Measurements from ENCODE around the gene ZC3HAV1L.
"Not testable (repeated sequence)": the region's sequence is repeated elsewhere in the genome, so short reads cannot be mapped to it uniquely, and the experiment has no call there.

ZC3HAV1L gene, protein sequence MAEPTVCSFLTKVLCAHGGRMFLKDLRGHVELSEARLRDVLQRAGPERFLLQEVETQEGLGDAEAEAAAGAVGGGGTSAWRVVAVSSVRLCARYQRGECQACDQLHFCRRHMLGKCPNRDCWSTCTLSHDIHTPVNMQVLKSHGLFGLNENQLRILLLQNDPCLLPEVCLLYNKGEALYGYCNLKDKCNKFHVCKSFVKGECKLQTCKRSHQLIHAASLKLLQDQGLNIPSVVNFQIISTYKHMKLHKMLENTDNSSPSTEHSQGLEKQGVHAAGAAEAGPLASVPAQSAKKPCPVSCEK

GRCh38 chr7:139035586-139036353 lies at the start of gene ZC3HAV1L:
Gene ZC3HAV1L, minus strand, starts transcription at chr7:139036042. Its CDS starts 25 bp downstream, at chr7:139036017.
- peak within 1 kb of the TSS; percentile 39 for H3K27ac ChIP-seq
- no peak for DNase-seq (ENCODE audit: low read depth, low spot score)

DNA sequence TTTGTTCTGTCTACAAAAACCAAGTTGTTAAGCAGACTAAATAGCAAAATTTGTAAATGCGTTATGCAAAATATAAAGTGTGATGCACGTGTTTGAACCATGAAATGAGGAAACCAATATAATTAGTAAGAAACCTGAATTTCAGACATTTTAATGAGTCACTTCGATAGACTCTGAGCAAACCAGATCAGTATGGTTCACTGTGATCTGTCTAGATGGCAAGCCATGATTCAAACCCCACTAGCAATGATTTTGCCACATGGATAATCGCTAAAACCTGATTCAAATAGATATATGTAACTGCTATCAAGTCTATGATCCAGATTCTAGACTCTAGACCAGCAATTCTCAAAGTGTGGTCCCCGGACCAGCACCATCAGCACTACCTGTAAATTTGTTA lies 48.9 kb upstream of the ZC3HAV1L start:
- DNase-seq (ENCODE audit: low read depth, low spot score) = no peak
- H3K27ac ChIP-seq = no peak overlapping the region

GRCh38 chr7:139081584-139081983 lies 45.7 kb upstream of the ZC3HAV1L start:
- H3K27ac ChIP-seq = no peak overlapping the region
- no peak for DNase-seq (ENCODE audit: low read depth, low spot score)

- DNase-seq (ENCODE audit: low read depth, low spot score) = no peak
- no peak overlapping the region for H3K27ac ChIP-seq
Measured at GRCh38 chr7:139080905-139081304, 45.1 kb upstream of the ZC3HAV1L start.

GRCh38 chr7:139079861-139080260 lies 44.0 kb upstream of the ZC3HAV1L start:
- no peak overlapping the region for H3K27ac ChIP-seq
- no peak for DNase-seq (ENCODE audit: low read depth, low spot score)

GRCh38 chr7:139078911-139079310 lies 43.1 kb upstream of the ZC3HAV1L start:
- H3K27ac ChIP-seq = peak overlapping the region; percentile 17
- no peak for DNase-seq (ENCODE audit: low read depth, low spot score)

- H3K27ac ChIP-seq = peak overlapping the region; percentile 17
- DNase-seq (ENCODE audit: low read depth, low spot score) = no peak
Measured at GRCh38 chr7:139078399-139078798, 42.6 kb upstream of the ZC3HAV1L start.

DNA sequence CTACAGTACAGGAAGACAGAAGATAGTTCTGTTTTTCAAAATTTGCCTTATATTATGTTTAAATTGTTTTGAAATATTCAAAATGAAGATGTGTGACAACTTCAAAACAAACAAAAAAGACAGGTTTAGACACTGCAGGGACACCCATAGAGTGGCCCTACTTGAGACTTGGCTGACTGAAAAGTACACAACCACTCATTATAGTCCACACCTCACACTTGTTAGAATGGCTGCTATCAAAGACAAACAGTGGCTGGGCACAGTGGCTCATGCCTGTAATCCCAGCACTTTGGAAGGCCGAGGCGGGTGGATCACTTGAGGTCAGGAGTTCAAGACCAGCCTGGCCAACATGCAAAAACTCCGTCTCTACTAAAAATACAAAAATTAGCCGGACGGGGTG lies 41.9 kb upstream of the ZC3HAV1L start:
- not testable (repeated sequence) for H3K27ac ChIP-seq; DNase-seq (ENCODE audit: low read depth, low spot score)

GRCh38 chr7:139075871-139076686 lies 40.2 kb upstream of the ZC3HAV1L start:
- H3K27ac ChIP-seq = peak overlapping the region; percentile 56
- DNase-seq (ENCODE audit: low read depth, low spot score) = no peak

DNA sequence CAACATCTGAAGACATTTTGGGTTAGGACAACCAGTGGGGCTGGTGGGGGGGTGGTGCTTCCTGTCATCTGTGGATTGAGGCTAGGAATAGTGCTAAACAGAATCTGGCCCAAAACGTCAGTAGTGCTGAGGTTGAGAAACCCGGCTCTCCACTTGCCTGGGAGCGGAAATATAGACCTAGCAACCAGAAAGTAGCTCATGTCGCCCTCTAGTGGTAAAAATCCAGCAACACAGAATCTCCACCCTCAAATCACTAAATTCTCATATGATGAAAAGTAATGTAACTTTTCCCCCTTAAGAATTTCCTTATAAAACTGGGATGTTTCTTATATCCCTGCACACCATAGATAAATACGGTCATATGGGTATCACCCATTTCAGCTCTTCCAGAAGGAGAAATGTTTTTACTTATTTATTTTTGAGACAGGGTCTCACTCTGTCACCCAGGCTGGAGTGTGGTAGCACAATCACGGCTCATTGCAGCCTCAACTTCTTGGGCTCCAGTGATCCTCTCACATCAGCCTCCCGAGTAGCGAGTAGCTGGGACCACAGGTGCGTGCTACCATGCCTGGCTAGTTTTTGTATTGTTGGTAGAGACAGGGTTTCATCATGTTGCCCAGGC lies 39.3 kb upstream of the ZC3HAV1L start:
- no peak for DNase-seq (ENCODE audit: low read depth, low spot score)
- H3K27ac ChIP-seq = peak overlapping the region; percentile 56

DNA sequence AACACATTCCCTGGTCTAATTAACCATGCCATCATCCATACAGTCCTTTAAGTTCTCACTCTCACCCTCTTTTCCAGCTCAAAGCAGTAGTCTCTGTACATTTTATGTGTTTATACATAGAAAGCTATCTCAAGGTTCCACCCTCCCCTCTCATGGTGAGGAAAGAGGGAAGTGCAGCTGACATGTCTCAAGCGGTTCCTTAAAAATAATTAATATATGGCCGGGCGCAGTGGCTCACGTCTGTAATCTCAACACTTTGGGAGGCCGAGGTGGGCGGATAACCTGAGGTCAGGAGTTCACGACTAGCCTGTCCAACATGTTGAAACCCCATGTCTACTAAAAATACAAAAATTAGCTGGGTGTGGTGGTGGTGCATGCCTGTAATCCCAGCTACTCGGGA lies 37.0 kb upstream of the ZC3HAV1L start:
- no peak for DNase-seq (ENCODE audit: low read depth, low spot score)
- H3K27ac ChIP-seq = no peak overlapping the region

GRCh38 chr7:139071680-139072079 lies 35.8 kb upstream of the ZC3HAV1L start:
- DNase-seq (ENCODE audit: low read depth, low spot score) = no peak

DNA sequence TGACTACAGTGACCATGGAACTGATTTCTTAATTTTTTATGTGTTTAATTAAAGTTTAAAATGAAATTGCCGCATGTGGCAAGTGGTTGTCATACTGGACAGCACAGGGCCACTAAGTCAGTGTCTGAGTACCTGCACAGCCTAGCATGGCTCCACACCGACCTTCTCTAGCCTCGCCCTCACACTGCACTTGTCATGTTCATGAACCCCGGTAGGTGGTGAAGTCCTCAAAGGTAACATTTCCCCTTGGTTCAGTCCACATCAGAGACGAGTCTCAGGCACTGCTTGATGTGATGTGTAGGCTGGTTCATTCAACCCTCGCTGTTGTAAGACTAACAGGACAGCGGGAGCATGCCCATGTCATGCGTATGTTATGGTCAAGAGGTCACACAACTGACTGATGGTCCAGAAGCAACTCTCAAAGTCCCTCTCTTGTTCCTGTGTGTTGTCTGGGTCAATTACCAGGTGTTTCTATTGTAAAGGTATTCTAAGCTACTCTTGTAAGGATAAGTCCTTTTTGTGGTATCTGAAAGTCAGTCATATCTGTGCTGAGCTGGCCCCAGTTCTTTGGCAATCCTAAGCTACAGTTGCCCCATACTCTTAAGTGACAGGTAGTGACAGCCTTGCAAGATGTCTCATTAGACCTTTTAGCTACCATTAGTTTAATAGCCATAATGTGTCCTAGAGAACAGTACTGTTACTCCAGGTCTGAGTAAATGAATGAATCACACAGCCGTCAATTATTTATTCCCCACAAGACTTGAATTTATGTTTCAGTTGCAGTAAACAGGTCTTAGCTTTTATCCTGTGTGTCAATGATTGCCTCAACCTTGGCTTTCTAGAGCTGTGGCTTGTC lies 32.9 kb upstream of the ZC3HAV1L start:
- no peak for DNase-seq (ENCODE audit: low read depth, low spot score)
- no peak overlapping the region for H3K27ac ChIP-seq

More at GRCh38 chr7:139071680-139072079, 35.8 kb upstream of the ZC3HAV1L start:
- no peak overlapping the region for H3K27ac ChIP-seq

GRCh38 chr7:139066315-139066714 lies 30.5 kb upstream of the ZC3HAV1L start:
- H3K27ac ChIP-seq = no peak overlapping the region
- DNase-seq (ENCODE audit: low read depth, low spot score) = no peak

- no peak overlapping the region for H3K27ac ChIP-seq
- no peak for DNase-seq (ENCODE audit: low read depth, low spot score)
Measured at GRCh38 chr7:139065323-139065722, 29.5 kb upstream of the ZC3HAV1L start.

DNA sequence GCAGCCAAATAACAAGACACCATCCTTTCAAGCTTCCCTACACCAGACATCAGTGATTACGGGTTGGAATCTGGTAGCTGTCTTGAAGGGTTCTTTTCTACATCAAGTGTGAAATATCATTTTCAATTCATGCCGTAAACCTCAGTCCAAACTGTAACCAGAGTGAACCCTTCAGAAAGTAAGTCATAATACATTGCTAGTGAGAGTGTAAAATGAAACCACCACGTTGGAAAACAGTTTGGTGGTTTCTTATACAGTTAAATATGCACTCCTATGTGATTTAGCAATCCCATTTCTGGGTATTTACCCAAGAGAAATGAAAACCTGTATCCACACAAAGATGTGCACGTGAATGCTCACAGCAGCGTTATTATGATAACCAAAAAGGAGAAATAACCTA lies 25.6 kb upstream of the ZC3HAV1L start:
- DNase-seq (ENCODE audit: low read depth, low spot score) = no peak
- H3K27ac ChIP-seq = no peak overlapping the region

- no peak overlapping the region for H3K27ac ChIP-seq
- DNase-seq (ENCODE audit: low read depth, low spot score) = no peak
Measured at GRCh38 chr7:139060695-139061237, 24.9 kb upstream of the ZC3HAV1L start.

- H3K27ac ChIP-seq = no peak overlapping the region
- no peak for DNase-seq (ENCODE audit: low read depth, low spot score)
Measured at GRCh38 chr7:139059905-139060304, 24.1 kb upstream of the ZC3HAV1L start.

DNA sequence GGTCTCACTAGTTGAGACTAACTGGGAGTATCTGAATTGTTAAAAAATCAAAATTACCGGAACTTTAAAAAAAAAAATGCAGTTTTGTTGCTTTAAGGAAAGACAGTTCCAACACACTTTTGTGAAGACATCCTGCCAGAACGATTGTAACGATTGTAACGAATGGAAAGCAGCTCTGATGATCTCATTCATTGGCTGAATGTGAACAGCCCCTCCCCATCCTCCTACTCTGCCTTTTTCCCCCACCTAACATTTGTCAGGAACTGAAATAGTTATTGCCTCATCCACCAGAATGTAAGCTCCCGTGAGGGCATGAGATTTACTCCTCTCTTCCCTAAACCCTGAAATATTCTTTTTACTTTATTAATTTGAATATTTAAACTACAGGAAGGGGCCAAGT lies 23.1 kb upstream of the ZC3HAV1L start:
- no peak overlapping the region for H3K27ac ChIP-seq
- no peak for DNase-seq (ENCODE audit: low read depth, low spot score)

Measured in epithelial cell of prostate (primary cell).